OCI-LY1 (cell line): Measurements from ENCODE around the gene TSC22D1.

Source experiments
- H2AFZ ChIP-seq: fragments of 200-600 bp; sonication (generic), shearing (Covaris generic); 2 replicates; pipeline ENCODE4 v1.6.0; 2014; ENCODE audit warnings: antibody characterized with exemption, mild to moderate bottlenecking, low read length
- H3F3A ChIP-seq: fragments of 200-600 bp; sonication (generic), shearing (Covaris generic); 2 replicates; pipeline ENCODE4 v1.6.0; 2014; ENCODE audit warnings: mild to moderate bottlenecking, antibody characterized with exemption, low read length, moderate library complexity; ENCODE audit not compliant: insufficient read depth
- H3K27ac ChIP-seq: fragments of 200-600 bp; sonication (generic); 2 replicates; pipeline ENCODE4 v1.5.1; 2014; ENCODE audit warnings: low read length, mixed run types, mild to moderate bottlenecking, low read depth; ENCODE audit not compliant: poor library complexity, severe bottlenecking
- H3K27me3 ChIP-seq: fragments of 200-600 bp; sonication (generic); 2 replicates; pipeline ENCODE4 v1.6.0; 2014; ENCODE audit warnings: antibody characterized with exemption, mild to moderate bottlenecking, low read length, moderate library complexity; ENCODE audit not compliant: insufficient read depth
- H3K36me3 ChIP-seq: fragments of 200-600 bp; sonication (generic); 2 replicates; pipeline ENCODE4 v1.6.1; 2014; ENCODE audit warnings: mild to moderate bottlenecking, antibody characterized with exemption, low read length, moderate library complexity, mixed read lengths; ENCODE audit not compliant: insufficient read depth
- H3K4me1 ChIP-seq: fragments of 200-600 bp; sonication (generic); 2 replicates; pipeline ENCODE4 v1.5.1; 2014; ENCODE audit warnings: mild to moderate bottlenecking, low read length, moderate library complexity; ENCODE audit not compliant: insufficient read depth, severe bottlenecking
- H3K4me2 ChIP-seq: fragments of 200-600 bp; sonication (generic), shearing (Covaris generic); 2 replicates; pipeline ENCODE4 v1.6.1; 2014; ENCODE audit warnings: low read length
- H3K4me3 ChIP-seq: fragments of 200-600 bp; sonication (generic); 2 replicates; pipeline ENCODE4 v1.5.1; 2014; ENCODE audit warnings: low read length, low read depth, mild to moderate bottlenecking, mixed read lengths; ENCODE audit not compliant: poor library complexity, severe bottlenecking
- H3K79me2 ChIP-seq: fragments of 200-600 bp; shearing (Covaris generic); 2 replicates; pipeline ENCODE4 v1.6.1; 2016; ENCODE audit warnings: mixed run types, low read length, mixed read lengths; ENCODE audit not compliant: insufficient read depth
- H3K9ac ChIP-seq: fragments of 200-600 bp; sonication (generic), shearing (Covaris generic); 2 replicates; pipeline ENCODE4 v1.6.1; 2014; ENCODE audit warnings: mild to moderate bottlenecking, low read length, mixed read lengths
- H3K9me2 ChIP-seq: fragments of 200-600 bp; sonication (generic), shearing (Covaris generic); 2 replicates; pipeline ENCODE4 v1.6.1; 2014; ENCODE audit warnings: low read depth, mild to moderate bottlenecking, low read length, mixed read lengths
- H3K9me3 ChIP-seq: fragments of 200-600 bp; shearing (Covaris generic); 2 replicates; pipeline ENCODE4 v1.6.1; 2014; ENCODE audit warnings: low read length, mixed read lengths
- H4K20me1 ChIP-seq: fragments of 200-600 bp; sonication (generic), shearing (Covaris generic); 2 replicates; pipeline ENCODE4 v1.6.0; 2016; ENCODE audit warnings: mild to moderate bottlenecking, low read length; ENCODE audit not compliant: insufficient read depth
- EZH2 ChIP-seq: fragments of 200-600 bp; sonication (generic), shearing (Covaris generic); IDR thresholded peaks from 2 replicates; pipeline ENCODE4 v1.8.0; 2017; ENCODE audit warnings: borderline replicate concordance, mixed run types, mild to moderate bottlenecking, antibody characterized with exemption, low read length, moderate library complexity, mixed read lengths
- TF ChIP-seq, protein P1 (sequence below): fragments of 200-600 bp; sonication (generic), shearing (Covaris generic); IDR thresholded peaks from 2 replicates; pipeline ENCODE4 v1.5.1; 2017; ENCODE audit warnings: mild to moderate bottlenecking, antibody characterized with exemption, low read length, moderate library complexity, mixed read lengths

The TSC22D1 gene

DNA sequence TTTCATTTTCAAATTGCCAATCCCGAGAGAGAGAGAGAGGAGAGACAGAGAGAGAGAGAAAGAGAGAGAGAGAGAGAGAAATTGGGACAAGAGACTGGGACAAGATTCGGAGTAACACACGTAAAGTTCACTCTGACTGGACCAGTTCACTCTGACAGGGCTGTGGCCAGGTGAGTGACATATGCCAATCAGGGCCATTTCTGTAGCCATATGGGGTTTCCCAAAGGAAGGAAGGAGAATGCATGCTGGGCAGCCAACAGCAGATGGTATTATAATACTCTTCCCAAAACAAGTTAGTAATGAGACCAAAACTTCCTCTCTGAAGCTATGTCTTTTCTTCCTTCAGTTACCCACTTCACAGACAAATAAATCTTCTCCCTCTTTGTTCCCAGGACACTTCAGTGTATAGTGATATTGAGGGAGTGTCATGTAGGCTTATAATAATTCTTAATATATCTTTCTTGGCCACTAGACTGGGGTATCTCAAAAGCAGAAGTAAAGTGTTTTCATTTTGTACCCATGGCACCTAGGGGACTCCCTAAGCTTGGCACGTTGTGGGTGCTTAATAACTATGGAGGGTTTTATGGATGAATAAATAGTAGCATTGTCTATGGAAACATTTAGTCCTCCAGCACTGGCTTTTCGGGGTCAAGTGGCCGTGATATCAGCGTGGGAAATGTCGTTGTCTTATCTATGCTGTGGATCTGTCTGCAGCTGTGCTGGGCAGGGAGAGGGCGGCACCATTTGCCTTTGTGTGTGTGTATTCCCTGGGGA is 150.9 kb downstream of the TSC22D1 start:
- Histone ChIP-seq H3K27ac (no peak overlapping the region), H3K4me2 (no peak overlapping the region; the same call in 1 of the 2 replicates), H3K9me3 (no peaks in the 10 kb centered on the region; the same call in 1 of the 2 replicates), H3K9ac (no peak overlapping the region), H2AFZ (no peak overlapping the region), H3F3A (no peaks in the 10 kb centered on the region), H3K79me2 (no peaks in the 10 kb centered on the region), H3K27me3 (no peaks in the 10 kb centered on the region; the same call in 1 of the 2 replicates), H3K4me3 (no peak overlapping the region), H4K20me1 (no peaks in the 10 kb centered on the region), H3K36me3 (peaks cover 4% of the 10 kb centered on the region; the same call in 1 of the 2 replicates), H3K9me2 (no peaks in the 10 kb centered on the region), H3K4me1 (peaks cover 9% of the 10 kb centered on the region)
- TF ChIP-seq EZH2 = no peak
- TF ChIP-seq, protein P1, sequence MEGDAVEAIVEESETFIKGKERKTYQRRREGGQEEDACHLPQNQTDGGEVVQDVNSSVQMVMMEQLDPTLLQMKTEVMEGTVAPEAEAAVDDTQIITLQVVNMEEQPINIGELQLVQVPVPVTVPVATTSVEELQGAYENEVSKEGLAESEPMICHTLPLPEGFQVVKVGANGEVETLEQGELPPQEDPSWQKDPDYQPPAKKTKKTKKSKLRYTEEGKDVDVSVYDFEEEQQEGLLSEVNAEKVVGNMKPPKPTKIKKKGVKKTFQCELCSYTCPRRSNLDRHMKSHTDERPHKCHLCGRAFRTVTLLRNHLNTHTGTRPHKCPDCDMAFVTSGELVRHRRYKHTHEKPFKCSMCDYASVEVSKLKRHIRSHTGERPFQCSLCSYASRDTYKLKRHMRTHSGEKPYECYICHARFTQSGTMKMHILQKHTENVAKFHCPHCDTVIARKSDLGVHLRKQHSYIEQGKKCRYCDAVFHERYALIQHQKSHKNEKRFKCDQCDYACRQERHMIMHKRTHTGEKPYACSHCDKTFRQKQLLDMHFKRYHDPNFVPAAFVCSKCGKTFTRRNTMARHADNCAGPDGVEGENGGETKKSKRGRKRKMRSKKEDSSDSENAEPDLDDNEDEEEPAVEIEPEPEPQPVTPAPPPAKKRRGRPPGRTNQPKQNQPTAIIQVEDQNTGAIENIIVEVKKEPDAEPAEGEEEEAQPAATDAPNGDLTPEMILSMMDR = no peak

DNA sequence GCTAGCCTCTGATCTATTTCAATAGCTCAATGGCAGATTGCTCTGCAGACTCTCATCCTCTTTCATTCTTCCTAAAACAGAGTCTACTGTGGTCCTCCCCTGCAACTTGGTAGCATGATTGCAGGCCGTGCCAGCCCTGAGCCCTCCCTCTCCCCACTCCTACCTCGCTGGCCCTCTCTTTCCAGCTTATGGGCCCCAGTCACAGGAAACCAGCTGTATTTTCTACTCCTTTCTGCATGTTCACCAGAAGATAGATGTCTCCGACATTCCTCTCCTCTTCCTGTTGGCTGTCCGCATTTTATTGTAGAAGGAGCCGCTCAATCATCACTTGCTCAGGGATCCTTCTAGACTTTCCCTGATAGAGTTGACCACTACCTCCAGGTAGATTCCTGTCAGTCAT is 152.3 kb downstream of the TSC22D1 start:
- TF ChIP-seq, protein P1 = no peak
- no peak for TF ChIP-seq EZH2
- Histone ChIP-seq H3K27ac (no peak overlapping the region), H3K4me2 (no peak overlapping the region), H3F3A (no peaks in the 10 kb centered on the region), H3K4me3 (no peak overlapping the region), H3K9me3 (no peaks in the 10 kb centered on the region; the same call in 1 of the 2 replicates), H3K79me2 (no peaks in the 10 kb centered on the region), H3K27me3 (no peaks in the 10 kb centered on the region; the same call in 1 of the 2 replicates), H4K20me1 (no peaks in the 10 kb centered on the region), H3K9me2 (no peaks in the 10 kb centered on the region), H3K36me3 (peaks cover 4% of the 10 kb centered on the region; the same call in 1 of the 2 replicates), H2AFZ (no peak overlapping the region), H3K9ac (no peak overlapping the region), H3K4me1 (peaks cover 9% of the 10 kb centered on the region)

DNA sequence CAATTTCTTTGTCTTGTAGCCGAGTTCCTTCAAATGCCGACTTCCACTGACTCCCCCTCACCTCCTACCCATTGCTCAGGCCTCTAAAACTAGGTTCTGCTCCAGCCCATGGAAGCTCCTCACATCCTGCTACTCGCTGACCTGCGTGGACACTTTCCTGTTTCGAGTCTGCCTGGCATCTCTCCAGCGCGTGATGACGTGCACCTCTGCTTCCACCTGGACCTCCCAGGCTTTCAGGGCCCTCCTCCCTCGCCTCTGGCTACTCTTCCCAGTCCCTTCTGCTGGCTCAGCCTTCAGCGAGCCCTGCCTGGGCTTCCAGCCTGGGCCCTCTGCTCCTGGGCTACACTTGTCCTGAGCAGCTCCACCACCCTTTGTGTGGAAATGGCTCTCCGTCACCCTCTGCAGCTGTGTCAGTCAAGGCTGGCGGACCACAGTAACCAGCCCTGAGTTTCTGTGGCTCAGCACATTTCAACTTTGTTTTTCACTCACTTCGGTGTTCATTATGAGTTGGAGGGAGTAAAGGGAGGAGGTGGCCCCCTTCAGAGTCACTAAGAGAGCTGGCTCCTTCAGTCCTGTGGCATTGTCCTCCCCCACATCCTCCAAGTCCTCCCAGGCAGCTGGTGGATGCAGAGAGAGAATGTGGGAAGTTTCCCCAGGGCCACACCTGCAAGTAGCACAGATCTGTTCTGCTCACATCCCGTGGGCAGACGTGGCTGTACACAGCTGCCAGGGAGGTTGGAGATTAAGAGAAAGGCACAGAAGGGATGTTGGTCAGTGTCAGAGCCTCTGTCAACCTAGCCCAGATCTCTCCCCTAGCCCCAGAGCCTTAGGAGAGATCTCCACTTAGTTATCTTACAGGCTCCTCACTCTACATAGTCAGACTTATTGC is 153.1 kb downstream of the TSC22D1 start:
- no peaks in the 10 kb centered on the region for H3K9me2 ChIP-seq
- H3K27me3 ChIP-seq = no peaks in the 10 kb centered on the region; the same call in 1 of the 2 replicates
- no peak overlapping the region for H2AFZ ChIP-seq
- H3K4me3 ChIP-seq = no peak overlapping the region
- no peaks in the 10 kb centered on the region for H3F3A ChIP-seq
- no peak overlapping the region for H3K4me2 ChIP-seq
- no peaks in the 10 kb centered on the region for H4K20me1 ChIP-seq
- no peaks in the 10 kb centered on the region; the same call in 1 of the 2 replicates for H3K9me3 ChIP-seq
- H3K4me1 ChIP-seq = peaks cover 9% of the 10 kb centered on the region
- H3K9ac ChIP-seq = no peak overlapping the region
- H3K79me2 ChIP-seq = no peaks in the 10 kb centered on the region
- H3K27ac ChIP-seq = no peak overlapping the region
- H3K36me3 ChIP-seq = peaks cover 4% of the 10 kb centered on the region; the same call in 1 of the 2 replicates
- TF ChIP-seq, protein P1 = no peak
- TF ChIP-seq EZH2 = no peak
